Neuronal stem cell (in vitro differentiated cells): ENCODE measurements around the gene ARHGAP31.

Source experiments
- DNase-seq: peaks from one replicate; pipeline ENCODE4 v3.0.0-alpha.2; 2013; ENCODE audit warnings: low spot score
- H2AFZ ChIP-seq: one replicate; pipeline ENCODE4 v1.6.1; 2013; ENCODE audit warnings: mild to moderate bottlenecking, low read length, inconsistent platforms
- H2AK5ac ChIP-seq: 2 replicates; pipeline ENCODE4 v1.6.1; 2013; ENCODE audit warnings: low read depth, mild to moderate bottlenecking, inconsistent platforms, low read length, moderate library complexity, mixed read lengths
- H2BK120ac ChIP-seq: 2 replicates; pipeline ENCODE4 v1.6.1; 2013; ENCODE audit warnings: low read depth, mild to moderate bottlenecking, inconsistent platforms, low read length, moderate library complexity, mixed read lengths
- H2BK12ac ChIP-seq: one replicate; pipeline ENCODE4 v1.6.1; 2013; ENCODE audit warnings: low read length, inconsistent platforms
- H2BK15ac ChIP-seq: 2 replicates; pipeline ENCODE4 v1.6.1; 2013; ENCODE audit warnings: mild to moderate bottlenecking, low read length, inconsistent platforms, mixed read lengths
- H2BK5ac ChIP-seq: one replicate; pipeline ENCODE4 v1.6.1; 2013; ENCODE audit warnings: inconsistent platforms, mild to moderate bottlenecking, low read length, moderate library complexity
- H3K14ac ChIP-seq: one replicate; pipeline ENCODE4 v1.6.1; 2013; ENCODE audit warnings: low read length, inconsistent platforms
- H3K18ac ChIP-seq: 2 replicates; pipeline ENCODE4 v1.6.1; 2013; ENCODE audit warnings: low read length, inconsistent platforms
- H3K23ac ChIP-seq: 2 replicates; pipeline ENCODE4 v1.6.1; 2013; ENCODE audit warnings: low read depth, mild to moderate bottlenecking, mixed read lengths, low read length, inconsistent platforms; ENCODE audit not compliant: poor library complexity
- H3K27ac ChIP-seq: replicated peaks from 3 replicates; pipeline ENCODE4 v1.5.1; 2013; ENCODE audit warnings: low read length, inconsistent platforms
- H3K27me3 ChIP-seq, 3 experiments: 2 replicates each; pipeline ENCODE4 v1.6.1; 2013; ENCODE audit warnings: low read length in 3 of 3, mild to moderate bottlenecking in 2 of 3, inconsistent platforms in 1 of 3, low read depth in 1 of 3, mixed read lengths in 1 of 3, moderate library complexity in 1 of 3; ENCODE audit not compliant: control insufficient read depth in 3 of 3, insufficient read depth in 3 of 3
- H3K36me3 ChIP-seq, 2 donors: replicated peaks in 1 of 2; 2 replicates each; pipeline ENCODE4 v1.6.1; 2013; ENCODE audit warnings: low read length in 2 of 2; ENCODE audit not compliant: control insufficient read depth in 2 of 2, insufficient read depth in 2 of 2
- H3K4ac ChIP-seq: 2 replicates; pipeline ENCODE4 v1.6.1; 2013; ENCODE audit warnings: inconsistent platforms, mild to moderate bottlenecking, low read length, moderate library complexity
- H3K4me1 ChIP-seq, 2 donors: 1 replicate in 1 of 2; 2 replicates in 1 of 2; pipeline ENCODE4 v1.6.1; 2013; ENCODE audit warnings: low read length in 2 of 2, low read depth in 1 of 2; ENCODE audit not compliant: control insufficient read depth in 2 of 2, insufficient read depth in 1 of 2
- H3K4me2 ChIP-seq: one replicate; pipeline ENCODE4 v1.6.1; 2013; ENCODE audit warnings: mild to moderate bottlenecking, low read length, inconsistent platforms; ENCODE audit not compliant: insufficient read depth, poor library complexity, severe bottlenecking
- H3K4me3 ChIP-seq, 2 donors: 2 replicates each; pipeline ENCODE4 v1.5.1; 2013; ENCODE audit warnings: low read length in 2 of 2, mild to moderate bottlenecking in 2 of 2, inconsistent platforms in 1 of 2, moderate library complexity in 1 of 2
- H3K79me1 ChIP-seq: one replicate; pipeline ENCODE4 v1.6.1; 2013; ENCODE audit warnings: low read depth, mild to moderate bottlenecking, inconsistent platforms, low read length, moderate library complexity
- H3K9ac ChIP-seq: one replicate; pipeline ENCODE4 v1.6.1; 2013; ENCODE audit warnings: mild to moderate bottlenecking, low read depth, low read length, inconsistent platforms; ENCODE audit not compliant: poor library complexity
- H3K9me3 ChIP-seq, 2 donors: replicated peaks in 1 of 2; 2 replicates each; pipeline versions ENCODE3 to v1.6.1; 2013; ENCODE audit warnings: low read length in 2 of 2, mild to moderate bottlenecking in 2 of 2, inconsistent platforms in 1 of 2, low read depth in 1 of 2, mixed read lengths in 1 of 2, moderate library complexity in 1 of 2; ENCODE audit not compliant: control insufficient read depth in 2 of 2, insufficient read depth in 1 of 2
- H4K8ac ChIP-seq: one replicate; pipeline ENCODE4 v1.6.1; 2013; ENCODE audit warnings: low read depth, mild to moderate bottlenecking, inconsistent platforms, low read length, moderate library complexity
- H4K91ac ChIP-seq: one replicate; pipeline ENCODE4 v1.6.1; 2013; ENCODE audit warnings: low read length, low read depth, mild to moderate bottlenecking, inconsistent platforms; ENCODE audit not compliant: poor library complexity
- WGBS, 2 donors: extraction: QIAGEN DNeasy Blood & Tissue Kit; methylation state at CpG; one replicate each; pipeline ENCODE4 v1.1.7; 2013; ENCODE audit warnings: missing lambda C conversion rate in 2 of 2, mixed read lengths in 1 of 2; ENCODE audit not compliant: insufficient read length in 2 of 2, insufficient replicate concordance in 1 of 2; ENCODE audit errors: extremely low coverage in 2 of 2; 5-methylcytosine and 5-hydroxymethylcytosine counted together

The ARHGAP31 gene

DNA sequence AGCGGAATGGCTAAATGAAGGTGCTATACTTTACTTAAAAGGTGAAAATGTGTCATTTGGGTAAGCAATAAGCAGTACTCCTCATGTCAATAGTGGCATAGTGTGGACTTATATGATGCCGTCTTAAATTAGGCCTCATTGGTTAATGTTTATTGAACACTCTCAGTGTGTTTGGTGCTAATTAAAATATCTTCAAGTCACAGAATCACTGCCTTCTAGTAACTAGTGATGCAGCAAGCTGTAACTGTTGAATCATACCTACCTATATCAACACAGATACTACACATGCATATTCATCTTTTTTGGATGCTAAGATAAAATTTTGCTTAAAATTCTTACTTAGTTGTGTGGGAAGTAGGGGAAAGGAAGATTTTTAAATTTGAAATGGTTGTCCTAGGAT, 30.7 kb downstream of the ARHGAP31 start:
- no peak overlapping the region for H2AFZ ChIP-seq
- H3K79me1 ChIP-seq: no peaks in the 10 kb centered on the region
- no peak overlapping the region for H3K9ac ChIP-seq
- H2AK5ac ChIP-seq: no peak overlapping the region
- H3K9me3 ChIP-seq: no peaks in the 10 kb centered on the region
- H2BK12ac ChIP-seq: no peak overlapping the region
- no peak overlapping the region for H3K23ac ChIP-seq
- H3K4me2 ChIP-seq: no peak overlapping the region
- no peak overlapping the region for H3K27ac ChIP-seq
- no peak overlapping the region for H2BK120ac ChIP-seq
- no peak overlapping the region for H4K8ac ChIP-seq
- H3K4ac ChIP-seq: no peak overlapping the region
- no peak overlapping the region for H3K14ac ChIP-seq
- no peaks in the 10 kb centered on the region for H3K36me3 ChIP-seq
- H2BK15ac ChIP-seq: no peak overlapping the region
- no CpG with 5 or more reads among the region's 2 CpGs for WGBS, 2 donors
- H3K27me3 ChIP-seq: peaks cover 0 to 13% (median 0%) of the 10 kb centered on the region in 3 experiments
- no peak for DNase-seq
- H3K4me3 ChIP-seq: no peak overlapping the region
- peaks cover 6 to 11% of the 10 kb centered on the region in 2 donors for H3K4me1 ChIP-seq
- no peak overlapping the region for H4K91ac ChIP-seq
- no peak overlapping the region for H2BK5ac ChIP-seq
- no peak overlapping the region for H3K18ac ChIP-seq

GRCh38 chr3:119326976-119327375, 32.8 kb downstream of the ARHGAP31 start:
- Histone ChIP-seq H3K4me3 (no peak overlapping the region), H3K27me3 (peaks cover 0 to 13% (median 0%) of the 10 kb centered on the region in 3 experiments), H3K9me3 (no peaks in the 10 kb centered on the region), H3K36me3 (no peaks in the 10 kb centered on the region), H2BK120ac (no peak overlapping the region), H2BK5ac (no peak overlapping the region), H2BK15ac (no peak overlapping the region), H2BK12ac (no peak overlapping the region), H3K9ac (no peak overlapping the region), H3K4me1 (peaks cover 6 to 13% of the 10 kb centered on the region in 2 donors), H3K79me1 (no peaks in the 10 kb centered on the region), H3K23ac (no peak overlapping the region), H2AK5ac (no peak overlapping the region), H4K91ac (no peak overlapping the region), H2AFZ (no peak overlapping the region), H3K27ac (no peak overlapping the region), H4K8ac (no peak overlapping the region), H3K18ac (no peak overlapping the region), H3K4me2 (no peak overlapping the region), H3K14ac (no peak overlapping the region), H3K4ac (no peak overlapping the region)
- no peak for DNase-seq
- WGBS, 2 donors: no CpG with 5 or more reads among the region's 13 CpGs

DNA sequence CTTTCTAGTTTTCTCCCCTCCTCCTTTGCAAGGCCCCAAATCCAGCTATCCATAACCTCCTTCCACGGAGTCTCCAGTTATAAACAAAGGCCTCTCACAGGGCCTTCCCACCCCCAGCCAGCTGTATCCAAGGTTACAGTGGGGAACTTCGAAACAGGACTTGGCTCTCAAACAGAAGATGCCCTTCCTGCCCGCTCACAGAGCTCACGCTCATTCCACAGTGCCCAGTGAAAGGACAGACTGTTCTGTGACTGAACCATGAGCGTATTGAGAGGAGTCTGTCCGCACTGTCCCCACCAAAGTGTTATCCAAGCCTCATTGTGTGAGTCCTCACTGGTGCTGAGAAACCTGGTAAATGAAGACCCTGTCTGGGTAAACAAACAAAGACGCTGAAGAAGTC, 35.4 kb downstream of the ARHGAP31 start:
- Histone ChIP-seq H3K9me3 (no peaks in the 10 kb centered on the region), H2AFZ (peak overlapping the region; percentile 77), H3K23ac (no peak overlapping the region), H3K9ac (no peak overlapping the region), H3K4me3 (no peak overlapping the region), H3K27ac (no peak overlapping the region), H3K27me3 (no peaks in the 10 kb centered on the region), H3K4me1 (peaks cover 3 to 7% of the 10 kb centered on the region in 2 donors), H3K4ac (no peak overlapping the region), H2BK15ac (peak overlapping the region; percentile 28), H2BK5ac (no peak overlapping the region), H2BK120ac (no peak overlapping the region), H4K8ac (no peak overlapping the region), H2BK12ac (no peak overlapping the region), H3K18ac (peak overlapping the region; percentile 42), H3K14ac (no peak overlapping the region), H3K36me3 (no peaks in the 10 kb centered on the region), H4K91ac (no peak overlapping the region), H3K4me2 (no peak overlapping the region), H2AK5ac (no peak overlapping the region), H3K79me1 (no peaks in the 10 kb centered on the region)
- no CpG with 5 or more reads among the region's 7 CpGs for WGBS, 2 donors
- DNase-seq: no peak

DNA sequence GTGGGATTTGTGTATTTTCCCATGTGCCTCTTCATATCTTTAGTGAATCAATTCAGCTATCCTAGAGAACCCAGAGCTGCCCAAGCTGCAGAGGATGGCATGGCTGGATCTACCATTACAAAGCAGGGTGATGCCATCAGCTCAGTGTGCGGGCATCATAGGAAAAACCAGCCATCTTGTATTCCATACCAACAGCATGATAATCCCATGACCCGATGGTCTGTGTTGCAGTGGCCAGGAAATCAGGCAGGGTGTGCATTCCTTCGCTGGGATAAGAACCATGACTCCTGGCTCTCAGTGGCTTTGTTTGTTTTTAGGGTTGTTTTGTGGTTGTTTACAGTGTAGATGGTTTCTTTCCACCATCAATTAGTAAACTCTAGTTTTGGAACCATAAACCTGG, 36.0 kb downstream of the ARHGAP31 start:
- Histone ChIP-seq H3K14ac (no peak overlapping the region), H3K9ac (no peak overlapping the region), H3K4me1 (peaks cover 3 to 7% of the 10 kb centered on the region in 2 donors), H2AFZ (no peak overlapping the region), H3K4ac (no peak overlapping the region), H2BK12ac (no peak overlapping the region), H2BK120ac (no peak overlapping the region), H2BK5ac (no peak overlapping the region), H3K36me3 (no peaks in the 10 kb centered on the region), H3K9me3 (no peaks in the 10 kb centered on the region), H3K4me3 (peak overlapping the region in 1 of 2 donors; percentile 9), H3K27ac (no peak overlapping the region), H3K79me1 (no peaks in the 10 kb centered on the region), H2BK15ac (no peak overlapping the region), H2AK5ac (no peak overlapping the region), H3K23ac (no peak overlapping the region), H3K27me3 (no peaks in the 10 kb centered on the region), H4K8ac (no peak overlapping the region), H3K18ac (no peak overlapping the region), H3K4me2 (no peak overlapping the region), H4K91ac (no peak overlapping the region)
- WGBS, 2 donors: no CpG with 5 or more reads among the region's 3 CpGs
- no peak for DNase-seq
